Panc1 (cell line): ENCODE data around the gene COL28A1.

ENCODE experiments used
- POLR2AphosphoS5 ChIP-seq: IDR thresholded peaks from 2 replicates; pipeline ENCODE4 v1.6.1; 2012; ENCODE audit warnings: mild to moderate bottlenecking, low read depth, low read length, moderate library complexity
- TF ChIP-seq, protein P1 (sequence below): fragments of 450-650 bp; IDR thresholded peaks from 2 replicates; pipeline ENCODE4 v1.5.1; 2017; ENCODE audit warnings: mild to moderate bottlenecking

DNA sequence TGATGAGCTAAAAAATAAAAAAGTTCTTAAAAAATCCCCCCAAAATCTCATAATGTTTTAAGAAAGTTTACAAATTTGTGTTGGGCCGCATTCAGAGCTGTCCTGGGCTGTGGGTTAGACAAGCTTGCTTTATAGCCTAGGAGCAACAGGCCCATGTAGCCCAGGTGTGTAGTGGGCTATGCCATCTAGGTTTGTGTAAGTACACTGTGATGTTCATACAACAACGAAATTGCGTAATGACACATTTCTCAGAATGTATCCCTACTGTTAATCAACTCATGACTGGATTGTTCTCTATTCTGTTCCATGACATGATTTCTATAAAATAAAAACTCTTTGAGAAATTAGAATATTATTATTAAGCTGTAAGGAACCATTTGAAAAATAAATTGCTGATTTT, 44.0 kb upstream of the COL28A1 start:
- TF ChIP-seq, protein P1, sequence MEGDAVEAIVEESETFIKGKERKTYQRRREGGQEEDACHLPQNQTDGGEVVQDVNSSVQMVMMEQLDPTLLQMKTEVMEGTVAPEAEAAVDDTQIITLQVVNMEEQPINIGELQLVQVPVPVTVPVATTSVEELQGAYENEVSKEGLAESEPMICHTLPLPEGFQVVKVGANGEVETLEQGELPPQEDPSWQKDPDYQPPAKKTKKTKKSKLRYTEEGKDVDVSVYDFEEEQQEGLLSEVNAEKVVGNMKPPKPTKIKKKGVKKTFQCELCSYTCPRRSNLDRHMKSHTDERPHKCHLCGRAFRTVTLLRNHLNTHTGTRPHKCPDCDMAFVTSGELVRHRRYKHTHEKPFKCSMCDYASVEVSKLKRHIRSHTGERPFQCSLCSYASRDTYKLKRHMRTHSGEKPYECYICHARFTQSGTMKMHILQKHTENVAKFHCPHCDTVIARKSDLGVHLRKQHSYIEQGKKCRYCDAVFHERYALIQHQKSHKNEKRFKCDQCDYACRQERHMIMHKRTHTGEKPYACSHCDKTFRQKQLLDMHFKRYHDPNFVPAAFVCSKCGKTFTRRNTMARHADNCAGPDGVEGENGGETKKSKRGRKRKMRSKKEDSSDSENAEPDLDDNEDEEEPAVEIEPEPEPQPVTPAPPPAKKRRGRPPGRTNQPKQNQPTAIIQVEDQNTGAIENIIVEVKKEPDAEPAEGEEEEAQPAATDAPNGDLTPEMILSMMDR: no peak
- TF ChIP-seq POLR2AphosphoS5: no peak
